ENCODE data around the gene PNN. TPM values are rescaled to one million over a fixed set of nuclear protein-coding genes. Genes with fewer than 3 reads are reported as not detected.
A peak's percentile ranks its signal among the peaks of the same experiment; 100 is the strongest.
"Not testable (repeated sequence)": the region's sequence is repeated elsewhere in the genome, so short reads cannot be mapped to it uniquely, and the experiment has no call there.

The PNN gene
- polyA plus RNA-seq (2012; ENCODE audit: insufficient read depth, insufficient read length, low read depth), result 68.9 TPM

GRCh38 chr14:39174560-39175444, at the start of gene PNN:
PNN (plus strand) TSS chr14:39175254; CDS start chr14:39175280, 26 bp downstream.
- peak; percentile 97 for DNase-seq
- peaks cover 38% of the 10 kb centered on the region for H3K36me3 ChIP-seq
- H3K4me1 ChIP-seq, result no peaks in the 10 kb centered on the region
- TF ChIP-seq CTCF (IDR thresholded peaks at IDR 0.05; ENCODE audit: low read depth, low read length), result no peak
- H3K9me3 ChIP-seq, result no peaks in the 10 kb centered on the region
- H3K4me3 ChIP-seq (ENCODE audit: low read depth, low read length), result peak within 1 kb of the TSS; percentile 96
- no peaks in the 10 kb centered on the region for H3K27me3 ChIP-seq

GRCh38 chr14:39137835-39138234, 37.2 kb upstream of the PNN start:
- H3K27me3 ChIP-seq; H3K4me3 ChIP-seq (ENCODE audit: low read depth, low read length); H3K4me1 ChIP-seq; DNase-seq; H3K9me3 ChIP-seq: not testable (repeated sequence)
- H3K36me3 ChIP-seq, result peaks cover 41% of the 10 kb centered on the region

GRCh38 chr14:39138440-39138839, 36.6 kb upstream of the PNN start:
- DNase-seq, result no peak
- Histone ChIP-seq H3K4me3 (ENCODE audit: low read depth, low read length) (no peak overlapping the region), H3K4me1 (no peaks in the 10 kb centered on the region), H3K36me3 (peaks cover 39% of the 10 kb centered on the region), H3K27me3 (no peaks in the 10 kb centered on the region), H3K9me3 (no peaks in the 10 kb centered on the region; the same call in 1 of the 2 replicates)
- no peak for TF ChIP-seq CTCF (IDR thresholded peaks at IDR 0.05; ENCODE audit: low read depth, low read length)

GRCh38 chr14:39140170-39140569, 34.9 kb upstream of the PNN start:
- H3K27me3 ChIP-seq, result no peaks in the 10 kb centered on the region
- no peak for TF ChIP-seq CTCF (IDR thresholded peaks at IDR 0.05; ENCODE audit: low read depth, low read length)
- no peaks in the 10 kb centered on the region; the same call in 1 of the 2 replicates for H3K9me3 ChIP-seq
- no peak overlapping the region for H3K4me3 ChIP-seq (ENCODE audit: low read depth, low read length)
- no peak for DNase-seq
- no peaks in the 10 kb centered on the region for H3K4me1 ChIP-seq
- H3K36me3 ChIP-seq, result peaks cover 23% of the 10 kb centered on the region

- not testable (repeated sequence) for H3K4me1 ChIP-seq; H3K9me3 ChIP-seq; H3K27me3 ChIP-seq; DNase-seq; H3K4me3 ChIP-seq (ENCODE audit: low read depth, low read length)
- H3K36me3 ChIP-seq, result peaks cover 19% of the 10 kb centered on the region
These were observed 33.4 kb upstream of the PNN start for GRCh38 chr14:39141623-39142022.

GRCh38 chr14:39143226-39143625, 31.8 kb upstream of the PNN start:
- not testable (repeated sequence) for DNase-seq; H3K9me3 ChIP-seq; H3K4me1 ChIP-seq; H3K27me3 ChIP-seq; H3K4me3 ChIP-seq (ENCODE audit: low read depth, low read length); H3K36me3 ChIP-seq

GRCh38 chr14:39145266-39145966, 29.6 kb upstream of the PNN start:
- Histone ChIP-seq H3K4me1 (no peaks in the 10 kb centered on the region), H3K36me3 (peaks cover 4% of the 10 kb centered on the region), H3K9me3 (no peaks in the 10 kb centered on the region), H3K27me3 (no peaks in the 10 kb centered on the region), H3K4me3 (ENCODE audit: low read depth, low read length) (no peak overlapping the region)
- no peak for TF ChIP-seq CTCF (IDR thresholded peaks at IDR 0.05; ENCODE audit: low read depth, low read length)
- no peak for DNase-seq
